Liver (tissue), 9 donors: ENCODE measurements around the gene WNT4. TPM values are rescaled to one million over a fixed set of nuclear protein-coding genes. Genes with fewer than 3 reads are reported as not detected.

ENCODE experiments used
- DNase-seq: peaks from one replicate; pipeline ENCODE4 v3.0.0-alpha.2; 2017; ENCODE audit warnings: low spot score
- H3K27ac ChIP-seq, 2 donors: one replicate each; pipeline ENCODE4 v1.7.0; 2013; ENCODE audit warnings: inconsistent platforms in 2 of 2, low read length in 2 of 2, control low read depth in 1 of 2, low read depth in 1 of 2, mild to moderate bottlenecking in 1 of 2
- H3K27me3 ChIP-seq, 4 donors: one replicate each; pipeline versions ENCODE4 v1.6.1 to v1.7.0; 2013; ENCODE audit warnings: low read length in 3 of 4, inconsistent platforms in 1 of 4, mild to moderate bottlenecking in 1 of 4, moderate library complexity in 1 of 4; ENCODE audit not compliant: control insufficient read depth in 4 of 4, insufficient read depth in 4 of 4
- H3K36me3 ChIP-seq, 4 donors: one replicate each; pipeline versions ENCODE4 v1.6.1 to v1.7.0; 2013; ENCODE audit warnings: low read length in 3 of 4, mild to moderate bottlenecking in 3 of 4, low read depth in 1 of 4, moderate library complexity in 1 of 4; ENCODE audit not compliant: control insufficient read depth in 4 of 4, insufficient read depth in 3 of 4
- H3K4me1 ChIP-seq, 4 donors: one replicate each; pipeline versions ENCODE4 v1.6.1 to v1.7.0; 2013; ENCODE audit warnings: low read length in 3 of 4, mild to moderate bottlenecking in 3 of 4, moderate library complexity in 1 of 4; ENCODE audit not compliant: control insufficient read depth in 4 of 4, insufficient read depth in 4 of 4
- H3K4me3 ChIP-seq, 3 donors: one replicate each; pipeline versions ENCODE4 v1.6.1 to v1.7.0; 2013; ENCODE audit warnings: low read length in 3 of 3, control low read depth in 1 of 3, low read depth in 1 of 3, mild to moderate bottlenecking in 1 of 3
- H3K9ac ChIP-seq, 2 donors: one replicate each; pipeline ENCODE4 v1.7.0; 2013; ENCODE audit warnings: low read length in 2 of 2, mild to moderate bottlenecking in 2 of 2, moderate library complexity in 2 of 2, control low read depth in 1 of 2, low read depth in 1 of 2
- H3K9me3 ChIP-seq, 4 donors: one replicate each; pipeline versions ENCODE4 v1.6.1 to v1.7.0; 2013; ENCODE audit warnings: low read length in 3 of 4; ENCODE audit not compliant: control insufficient read depth in 4 of 4
- CTCF ChIP-seq: fragments of 150-350 bp; IDR thresholded peaks from 2 replicates; pipeline ENCODE4 v1.5.1; 2017; ENCODE audit warnings: improper control_type of control experiment, low read depth, low read length; ENCODE audit not compliant: missing input control
- EGR1 ChIP-seq, 2 donors: IDR thresholded peaks; 2 replicates each; pipeline ENCODE4 v1.6.1; 2016 to 2018; ENCODE audit warnings: antibody characterized with exemption in 2 of 2, low read depth in 2 of 2
- FOXA2 ChIP-seq: IDR thresholded peaks from 2 replicates; pipeline ENCODE4 v1.6.1; 2016; ENCODE audit warnings: antibody characterized with exemption
- GABPA ChIP-seq, 2 donors: IDR thresholded peaks in 1 of 2; conservative IDR thresholded peaks in 1 of 2; 2 replicates each; pipeline ENCODE4 v1.6.1; 2016; ENCODE audit warnings: antibody characterized with exemption in 2 of 2, mild to moderate bottlenecking in 1 of 2, moderate library complexity in 1 of 2
- HNF4A ChIP-seq, 2 donors: conservative IDR thresholded peaks; 2 replicates each; pipeline ENCODE4 v1.6.1; 2016; ENCODE audit warnings: antibody characterized with exemption in 2 of 2, mild to moderate bottlenecking in 2 of 2
- HNF4G ChIP-seq: IDR thresholded peaks from 2 replicates; pipeline ENCODE4 v1.6.1; 2016; ENCODE audit warnings: antibody characterized with exemption
- JUND ChIP-seq, 2 donors: IDR thresholded peaks; 2 replicates each; pipeline ENCODE4 v1.6.1; 2016; ENCODE audit warnings: antibody characterized with exemption in 2 of 2
- MAX ChIP-seq: IDR thresholded peaks from 2 replicates; pipeline ENCODE4 v1.6.1; 2016; ENCODE audit warnings: antibody characterized with exemption
- NR2F2 ChIP-seq: IDR thresholded peaks from 2 replicates; pipeline ENCODE4 v1.6.1; 2016; ENCODE audit warnings: antibody characterized with exemption
- RAD21 ChIP-seq, 2 donors: IDR thresholded peaks; 2 replicates each; pipeline ENCODE4 v1.6.1; 2016; ENCODE audit warnings: antibody characterized with exemption in 2 of 2, mild to moderate bottlenecking in 2 of 2
- REST ChIP-seq: IDR thresholded peaks from 2 replicates; pipeline ENCODE4 v1.6.1; 2016; ENCODE audit warnings: antibody characterized with exemption, mild to moderate bottlenecking
- SP1 ChIP-seq: IDR thresholded peaks from 2 replicates; pipeline ENCODE4 v1.6.1; 2018; ENCODE audit warnings: antibody characterized with exemption, mild to moderate bottlenecking
- TAF1 ChIP-seq: conservative IDR thresholded peaks from 2 replicates; pipeline ENCODE4 v1.6.1; 2016; ENCODE audit warnings: antibody characterized with exemption, mild to moderate bottlenecking
- YY1 ChIP-seq: IDR thresholded peaks from 2 replicates; pipeline ENCODE4 v1.6.1; 2016; ENCODE audit warnings: antibody characterized with exemption, mild to moderate bottlenecking
- WGBS: extraction: QIAGEN DNeasy Blood & Tissue Kit; methylation state at CpG from one replicate; pipeline ENCODE4 v1.1.7; 2013; 5-methylcytosine and 5-hydroxymethylcytosine counted together
- polyA plus RNA-seq, 2 donors: library from polyadenylated mRNA; stranded (reverse) in 1 of 2; unstranded in 1 of 2; fragments of 200-250 nt in 1 of 2; fragments of >200 nt in 1 of 2; fragmentation: Nextera tagmentation in 1 of 2; extraction: Ambion mirVana in 1 of 2; gene quantifications; one replicate each; pipeline versions ENCODE4 v1.2.1 to v1.2.3, GENCODE V29; 2013 to 2015
- total RNA-seq, 2 donors: library from RNA; depleted of rRNA; stranded (reverse); fragments of >200 nt; gene quantifications; one replicate each; pipeline ENCODE4 v1.2.3, GENCODE V29; 2014
- TF ChIP-seq, protein P1 (sequence below): IDR thresholded peaks from 2 replicates; pipeline ENCODE4 v1.6.1; 2016; ENCODE audit warnings: antibody characterized with exemption
- TF ChIP-seq, protein P2 (sequence below): IDR thresholded peaks from 2 replicates; pipeline ENCODE4 v1.6.1; 2016; ENCODE audit warnings: antibody characterized with exemption
- donor health status: healthy.
- donor health status: healthy.
- donor health status: healthy.
- donor health status: healthy.
- donor health status: healthy.

The WNT4 gene
- total and polyA plus RNA-seq, 4 donors: under 0.01 to 0.09 TPM; not detected in 2

GRCh38 chr1:22188436-22188835 lies 45.5 kb upstream of the WNT4 start:
- DNase-seq: no peak
- TF ChIP-seq GABPA (IDR thresholded peaks at IDR 0.05 in 1 of 2, conservative IDR thresholded peaks at IDR 0.05 in 1 of 2) (no peak), EGR1 (IDR thresholded peaks at IDR 0.05; ENCODE audit: low read depth in 2 of 2) (no peak), HNF4A (conservative IDR thresholded peaks at IDR 0.05) (no peak)
- Histone ChIP-seq H3K36me3 (no peaks in the 10 kb centered on the region), H3K4me3 (no peak overlapping the region), H3K4me1 (no peaks in the 10 kb centered on the region), H3K27me3 (peaks cover 0 to 8% (median 3%) of the 10 kb centered on the region in 4 donors), H3K9me3 (no peaks in the 10 kb centered on the region), H3K27ac (no peak overlapping the region), H3K9ac (no peak overlapping the region)
- 87% methylated on average over 3 of the region's 3 CpGs for WGBS

DNA sequence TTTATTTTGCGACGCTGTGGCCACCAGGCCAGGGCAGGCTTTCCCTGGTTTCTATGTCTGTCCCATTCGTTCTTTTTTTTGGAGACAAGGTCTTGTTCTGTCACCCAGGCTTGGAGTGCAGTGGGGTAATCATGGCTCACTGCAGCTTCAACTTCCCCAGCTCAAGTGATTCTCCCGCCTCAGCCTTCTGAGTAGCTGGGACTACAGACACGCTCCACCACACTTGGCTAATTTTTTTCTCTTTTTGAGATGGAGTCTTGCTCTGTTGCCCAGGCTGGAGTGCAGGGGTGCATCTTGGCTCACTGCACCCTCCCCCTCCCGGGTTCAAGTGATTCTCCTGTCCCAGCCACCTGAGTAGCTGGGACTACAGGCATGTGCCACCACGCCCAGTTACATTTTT lies 43.4 kb upstream of the WNT4 start:
- no peaks in the 10 kb centered on the region for H3K4me1 ChIP-seq
- no peaks in the 10 kb centered on the region for H3K9me3 ChIP-seq
- H3K27ac ChIP-seq: no peak overlapping the region
- H3K4me3 ChIP-seq: no peak overlapping the region
- DNase-seq: no peak
- no peaks in the 10 kb centered on the region for H3K36me3 ChIP-seq
- H3K9ac ChIP-seq: no peak overlapping the region
- no peak for TF ChIP-seq EGR1 (IDR thresholded peaks at IDR 0.05; ENCODE audit: low read depth in 2 of 2)
- no peak for TF ChIP-seq CTCF
- TF ChIP-seq TAF1: no peak
- TF ChIP-seq FOXA2: no peak
- TF ChIP-seq, protein P1, sequence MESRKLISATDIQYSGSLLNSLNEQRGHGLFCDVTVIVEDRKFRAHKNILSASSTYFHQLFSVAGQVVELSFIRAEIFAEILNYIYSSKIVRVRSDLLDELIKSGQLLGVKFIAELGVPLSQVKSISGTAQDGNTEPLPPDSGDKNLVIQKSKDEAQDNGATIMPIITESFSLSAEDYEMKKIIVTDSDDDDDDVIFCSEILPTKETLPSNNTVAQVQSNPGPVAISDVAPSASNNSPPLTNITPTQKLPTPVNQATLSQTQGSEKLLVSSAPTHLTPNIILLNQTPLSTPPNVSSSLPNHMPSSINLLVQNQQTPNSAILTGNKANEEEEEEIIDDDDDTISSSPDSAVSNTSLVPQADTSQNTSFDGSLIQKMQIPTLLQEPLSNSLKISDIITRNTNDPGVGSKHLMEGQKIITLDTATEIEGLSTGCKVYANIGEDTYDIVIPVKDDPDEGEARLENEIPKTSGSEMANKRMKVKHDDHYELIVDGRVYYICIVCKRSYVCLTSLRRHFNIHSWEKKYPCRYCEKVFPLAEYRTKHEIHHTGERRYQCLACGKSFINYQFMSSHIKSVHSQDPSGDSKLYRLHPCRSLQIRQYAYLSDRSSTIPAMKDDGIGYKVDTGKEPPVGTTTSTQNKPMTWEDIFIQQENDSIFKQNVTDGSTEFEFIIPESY: no peak
- no peak for TF ChIP-seq MAX
- TF ChIP-seq NR2F2: no peak
- TF ChIP-seq HNF4G: no peak
- TF ChIP-seq, protein P2, sequence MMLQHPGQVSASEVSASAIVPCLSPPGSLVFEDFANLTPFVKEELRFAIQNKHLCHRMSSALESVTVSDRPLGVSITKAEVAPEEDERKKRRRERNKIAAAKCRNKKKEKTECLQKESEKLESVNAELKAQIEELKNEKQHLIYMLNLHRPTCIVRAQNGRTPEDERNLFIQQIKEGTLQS: no peak
- TF ChIP-seq REST: no peak
- TF ChIP-seq HNF4A (conservative IDR thresholded peaks at IDR 0.05): no peak
- no peak for TF ChIP-seq SP1
- no peak for TF ChIP-seq GABPA (IDR thresholded peaks at IDR 0.05 in 1 of 2, conservative IDR thresholded peaks at IDR 0.05 in 1 of 2)
- TF ChIP-seq YY1: no peak
- no peak for TF ChIP-seq JUND (IDR thresholded peaks at IDR 0.05)
- TF ChIP-seq RAD21 (IDR thresholded peaks at IDR 0.05): no peak
- peaks cover 0 to 21% (median 6%) of the 10 kb centered on the region in 4 donors for H3K27me3 ChIP-seq
- 82% methylated on average over 7 of the region's 7 CpGs for WGBS
